NB4 (cell line): Measurements from ENCODE around the gene FAM169A.

ENCODE experiments used
- DNase-seq: peaks from one replicate; pipeline ENCODE4 v3.0.0; 2010; ENCODE audit warnings: low read depth
- H3K4me3 ChIP-seq: one replicate; pipeline ENCODE4 v1.5.1; 2011; ENCODE audit warnings: mild to moderate bottlenecking, low read depth, low read length, moderate library complexity
- MYC ChIP-seq: IDR thresholded peaks from 2 replicates; pipeline ENCODE4 v1.6.1; 2011; ENCODE audit warnings: low read depth, low read length
- POLR2A ChIP-seq: IDR thresholded peaks from 2 replicates; pipeline ENCODE4 v1.6.1; 2011; ENCODE audit warnings: mild to moderate bottlenecking; ENCODE audit not compliant: insufficient read length; ENCODE audit errors: extremely low read depth
- TF ChIP-seq, protein P1 (sequence below): IDR thresholded peaks from one replicate; pipeline ENCODE4 v1.5.1; 2012; ENCODE audit warnings: low read depth, low read length
- TF ChIP-seq, protein P2 (sequence below): IDR thresholded peaks from 2 replicates; pipeline ENCODE4 v1.6.1; 2011; ENCODE audit warnings: low read depth, low read length

FAM169A gene

DNA sequence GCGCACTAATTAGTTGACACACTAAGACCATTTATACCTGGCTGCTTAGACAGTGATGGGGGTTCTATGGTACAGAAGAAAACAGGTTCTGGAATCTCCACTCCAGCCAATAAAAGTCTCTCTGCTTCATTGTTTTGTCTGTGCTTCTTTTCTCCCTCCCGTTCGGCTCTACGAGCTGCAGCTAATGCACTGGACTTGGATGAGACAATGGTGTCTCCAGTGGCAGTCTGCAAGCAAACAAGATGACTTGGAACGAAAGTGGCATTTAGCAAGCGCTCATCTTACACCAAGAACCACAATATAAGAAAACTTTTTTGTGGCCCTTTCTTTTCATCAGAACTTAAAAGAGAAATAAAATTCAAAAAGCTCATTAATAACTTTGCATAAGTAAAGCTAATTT lies 129.4 kb downstream of the FAM169A start:
- TF ChIP-seq, protein P1, sequence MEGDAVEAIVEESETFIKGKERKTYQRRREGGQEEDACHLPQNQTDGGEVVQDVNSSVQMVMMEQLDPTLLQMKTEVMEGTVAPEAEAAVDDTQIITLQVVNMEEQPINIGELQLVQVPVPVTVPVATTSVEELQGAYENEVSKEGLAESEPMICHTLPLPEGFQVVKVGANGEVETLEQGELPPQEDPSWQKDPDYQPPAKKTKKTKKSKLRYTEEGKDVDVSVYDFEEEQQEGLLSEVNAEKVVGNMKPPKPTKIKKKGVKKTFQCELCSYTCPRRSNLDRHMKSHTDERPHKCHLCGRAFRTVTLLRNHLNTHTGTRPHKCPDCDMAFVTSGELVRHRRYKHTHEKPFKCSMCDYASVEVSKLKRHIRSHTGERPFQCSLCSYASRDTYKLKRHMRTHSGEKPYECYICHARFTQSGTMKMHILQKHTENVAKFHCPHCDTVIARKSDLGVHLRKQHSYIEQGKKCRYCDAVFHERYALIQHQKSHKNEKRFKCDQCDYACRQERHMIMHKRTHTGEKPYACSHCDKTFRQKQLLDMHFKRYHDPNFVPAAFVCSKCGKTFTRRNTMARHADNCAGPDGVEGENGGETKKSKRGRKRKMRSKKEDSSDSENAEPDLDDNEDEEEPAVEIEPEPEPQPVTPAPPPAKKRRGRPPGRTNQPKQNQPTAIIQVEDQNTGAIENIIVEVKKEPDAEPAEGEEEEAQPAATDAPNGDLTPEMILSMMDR: no peak
- TF ChIP-seq MYC (no peak), POLR2A (no peak)
- TF ChIP-seq, protein P2, sequence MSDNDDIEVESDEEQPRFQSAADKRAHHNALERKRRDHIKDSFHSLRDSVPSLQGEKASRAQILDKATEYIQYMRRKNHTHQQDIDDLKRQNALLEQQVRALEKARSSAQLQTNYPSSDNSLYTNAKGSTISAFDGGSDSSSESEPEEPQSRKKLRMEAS: no peak
- DNase-seq: no peak
- H3K4me3 ChIP-seq: no peak overlapping the region
